HG02852 (cell line): Measurements from ENCODE around the gene ADAMTS20.
"Not testable (repeated sequence)": the region's sequence is repeated elsewhere in the genome, so short reads cannot be mapped to it uniquely, and the experiment has no call there.

Experiments used
- ATAC-seq: cut with Tn5 transposase; IDR thresholded peaks from one replicate; pipeline ENCODE4 v1.9.1; 2021; ENCODE audit warnings: mild to moderate bottlenecking, moderate library complexity; ENCODE audit not compliant: unreplicated experiment

ADAMTS20 gene

DNA sequence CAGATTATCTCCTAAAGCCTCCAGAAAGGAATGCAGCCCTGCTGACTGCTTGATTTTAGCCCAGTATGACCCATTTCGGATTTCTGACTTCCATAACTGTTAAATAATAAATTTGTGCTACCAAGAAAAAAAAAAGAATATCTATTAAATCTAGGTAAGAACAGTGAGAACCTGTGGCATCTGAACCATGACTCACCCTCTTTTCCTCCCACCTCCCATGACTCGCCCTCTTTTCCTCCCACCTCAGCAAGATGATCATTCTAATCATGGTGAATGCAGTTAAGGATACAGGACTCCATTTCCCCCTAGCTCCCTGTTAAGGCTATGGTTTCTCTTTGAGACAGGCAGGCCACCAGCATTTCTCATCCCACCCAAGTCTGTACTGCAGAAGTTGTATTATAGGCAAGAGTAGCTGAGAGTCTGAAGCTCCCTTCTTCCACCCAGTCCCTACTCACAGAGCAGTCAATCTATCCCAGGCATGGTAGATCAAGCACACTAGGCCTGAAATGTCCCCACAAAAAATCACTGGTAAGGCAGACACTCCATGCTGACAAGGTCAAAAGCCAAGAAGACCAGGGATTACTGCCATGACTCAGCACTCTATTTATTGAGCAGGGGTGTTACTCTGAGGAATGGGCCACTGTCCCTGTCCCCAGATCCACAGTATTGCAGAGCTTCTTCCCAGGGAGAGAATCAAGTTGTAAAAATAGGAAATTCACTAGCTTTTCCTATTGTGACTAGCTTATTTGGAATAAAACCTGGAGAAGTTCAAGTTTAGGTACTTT, 188.9 kb downstream of the ADAMTS20 start:
- no peak for ATAC-seq

DNA sequence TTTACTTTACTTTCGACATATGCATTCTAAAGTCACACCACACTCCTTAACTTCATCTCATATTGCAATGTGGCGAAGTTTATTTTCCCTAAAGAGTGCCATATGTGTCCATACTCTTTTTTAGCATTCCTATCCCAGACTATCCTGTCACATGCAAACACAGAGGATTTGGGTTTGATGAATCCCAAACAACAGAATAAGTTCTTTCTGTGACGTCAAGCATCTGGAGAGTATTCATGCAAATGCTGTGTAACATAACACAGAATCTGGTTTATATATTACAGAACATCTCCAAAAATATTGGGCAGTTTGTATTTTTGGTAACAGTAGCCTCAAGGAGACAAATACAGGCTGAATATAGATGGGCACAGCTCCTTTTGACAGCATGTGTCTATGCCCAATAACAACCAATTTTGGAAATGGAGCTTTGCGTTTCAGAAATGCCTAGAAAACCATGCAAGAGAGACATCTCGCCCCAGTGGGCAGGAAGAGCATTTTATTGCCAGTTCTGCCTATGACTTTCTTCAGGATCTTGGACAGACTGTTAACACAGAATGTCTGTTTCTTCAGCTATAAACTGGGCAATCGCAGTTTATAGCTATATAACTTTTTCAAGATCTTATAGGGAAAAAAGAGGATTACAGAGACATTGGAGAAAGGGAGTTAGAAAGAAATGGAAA, 190.8 kb downstream of the ADAMTS20 start:
- ATAC-seq: no peak

DNA sequence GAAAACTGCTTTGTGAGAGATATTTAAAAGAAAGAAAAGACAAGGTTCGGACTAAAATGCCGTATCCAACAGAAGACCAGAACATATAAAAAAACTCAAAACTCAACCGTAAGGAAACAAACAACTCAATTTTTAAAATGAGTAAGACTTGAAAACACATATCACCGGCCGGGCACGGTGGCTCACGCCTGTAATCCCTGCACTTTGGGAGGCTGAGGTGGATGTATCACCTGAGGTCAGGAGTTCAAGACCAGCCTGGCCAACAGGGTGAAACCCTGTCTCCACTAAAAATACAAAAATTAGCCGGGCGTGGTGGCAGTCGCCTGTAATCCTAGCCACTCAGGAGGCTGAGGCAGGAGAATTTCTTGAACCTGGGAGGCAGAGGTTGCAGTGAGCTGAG, 192.0 kb downstream of the ADAMTS20 start:
- not testable (repeated sequence) for ATAC-seq

DNA sequence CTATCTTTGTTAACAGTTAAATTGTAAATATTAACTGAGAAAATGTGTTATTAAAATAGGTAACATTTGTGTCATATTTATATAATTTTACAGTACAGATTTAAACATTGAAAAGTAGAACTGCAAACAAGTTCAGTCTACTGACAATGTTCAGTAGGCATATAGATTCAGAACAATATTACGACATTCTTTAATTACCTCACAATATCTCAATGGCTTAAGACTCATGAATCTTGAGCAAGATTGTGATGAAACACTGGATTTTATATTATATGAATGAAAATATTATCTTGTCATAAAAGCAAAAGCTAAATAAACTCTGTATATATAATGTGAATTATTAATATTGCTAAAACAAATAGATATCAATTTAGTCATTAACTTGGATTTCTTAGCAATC, 194.9 kb downstream of the ADAMTS20 start:
- ATAC-seq: no peak

DNA sequence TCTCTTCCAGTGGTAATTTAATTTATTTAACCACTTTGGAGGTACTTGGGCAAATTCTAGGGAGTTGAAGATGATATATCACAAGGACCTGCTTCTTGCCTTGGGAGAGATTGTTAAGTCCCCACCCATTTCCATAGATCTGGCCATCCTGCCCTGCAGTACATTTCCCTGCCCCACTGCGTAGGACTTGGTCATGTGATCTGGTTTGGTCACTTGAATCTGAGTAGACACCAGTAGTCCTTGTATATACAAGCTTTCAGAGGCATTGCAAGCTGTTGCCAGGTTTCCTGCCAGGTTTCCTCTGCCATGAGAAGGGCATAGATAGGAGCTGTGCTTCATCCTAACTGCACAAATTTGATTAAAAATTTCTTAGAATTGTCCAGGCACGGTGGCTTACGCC, 200.0 kb downstream of the ADAMTS20 start:
- no peak for ATAC-seq

DNA sequence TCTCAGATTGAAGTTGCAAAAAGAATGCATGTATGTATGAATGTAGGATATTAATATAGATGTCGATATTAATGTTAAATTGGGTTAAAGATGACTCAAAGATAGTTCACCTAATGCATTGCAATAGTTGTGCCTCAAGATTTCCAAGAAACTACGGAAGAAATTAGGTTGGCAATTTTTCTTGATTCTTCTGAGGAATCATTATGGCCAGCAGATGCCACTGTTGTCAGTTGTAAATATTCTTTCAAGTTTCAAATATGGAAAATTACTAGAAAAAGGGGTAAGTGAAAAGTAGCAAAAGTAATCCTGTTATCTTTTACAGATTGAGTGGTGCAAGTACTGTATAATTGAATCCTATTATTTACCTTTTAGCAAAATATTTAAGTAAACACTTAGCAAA, 202.1 kb downstream of the ADAMTS20 start:
- ATAC-seq: no peak

- ATAC-seq: no peak
These were observed 203.8 kb downstream of the ADAMTS20 start for GRCh38 chr12:43348221-43348620.

DNA sequence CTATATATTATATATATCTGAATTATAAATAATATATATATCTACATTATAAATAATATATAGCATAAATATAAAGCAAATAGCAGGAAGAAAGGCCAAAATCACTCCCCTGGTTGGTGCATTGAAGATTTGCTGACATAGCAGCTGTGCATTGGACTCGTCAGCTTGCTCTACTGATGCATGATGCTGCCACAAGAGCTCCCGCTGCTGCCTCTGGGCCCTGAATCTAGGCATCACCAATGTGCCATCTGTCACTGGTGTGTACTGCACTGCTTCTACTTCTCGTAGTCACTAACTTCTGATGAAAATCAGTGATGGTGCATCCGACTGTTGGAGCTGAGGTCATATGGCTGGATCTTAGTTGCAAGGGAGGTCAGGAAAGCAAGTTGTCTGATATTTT, 205.0 kb downstream of the ADAMTS20 start:
- ATAC-seq: no peak

DNA sequence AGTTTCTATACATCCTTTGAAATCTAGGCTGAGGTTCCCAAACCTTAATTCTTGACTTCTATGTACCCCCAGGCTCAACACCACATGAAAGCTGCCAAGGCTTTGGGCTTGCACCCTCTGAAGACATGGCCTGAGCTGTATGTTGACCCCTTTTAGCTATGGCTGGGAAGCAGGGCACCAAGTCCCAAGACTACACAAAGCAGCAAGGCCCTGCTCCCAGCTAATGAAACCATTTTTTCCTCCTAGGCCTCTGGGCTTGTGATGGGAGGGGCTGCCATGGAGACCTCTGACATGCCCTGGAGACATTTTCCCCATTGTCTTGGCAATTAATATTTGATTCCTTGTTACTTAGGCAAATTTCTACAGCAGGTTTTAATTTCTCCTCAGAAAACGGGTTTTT, 207.0 kb downstream of the ADAMTS20 start:
- no peak for ATAC-seq

- not testable (repeated sequence) for ATAC-seq
These were observed 210.2 kb downstream of the ADAMTS20 start for GRCh38 chr12:43341785-43342313.

DNA sequence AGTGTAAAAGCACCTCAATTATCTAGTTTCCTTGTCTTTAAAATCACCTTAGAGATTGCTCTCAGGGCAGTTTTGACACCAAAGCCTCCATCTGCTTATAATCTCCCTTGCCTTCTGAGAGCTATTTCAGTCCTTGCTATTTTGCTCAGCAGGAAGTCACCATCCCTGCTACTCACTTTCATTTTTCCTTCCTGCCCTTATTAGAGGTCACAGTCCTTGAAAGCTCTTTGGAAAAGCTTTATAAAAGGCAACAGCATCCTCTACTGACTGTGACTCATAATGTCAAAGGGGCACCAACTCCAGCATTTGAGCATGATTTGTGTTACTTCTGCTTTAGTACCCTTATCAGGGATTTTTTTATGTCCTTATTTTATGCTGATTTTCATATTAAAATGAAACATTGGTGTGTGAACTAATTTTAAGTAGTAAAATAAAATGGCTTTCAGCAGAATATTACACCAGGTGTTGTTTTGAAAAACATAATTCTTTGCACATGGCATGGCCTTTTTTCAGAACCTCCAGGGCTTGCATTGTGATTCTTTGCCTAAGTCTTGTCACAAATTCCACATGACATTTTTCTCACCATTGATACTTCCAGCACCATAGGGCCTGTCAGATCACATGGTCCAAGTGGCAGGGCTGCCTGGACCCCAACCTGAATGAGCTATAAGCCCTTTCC, 213.0 kb downstream of the ADAMTS20 start:
- peak; percentile 72 for ATAC-seq

GRCh38 chr12:43337571-43338444, 214.2 kb downstream of the ADAMTS20 start:
- peak; percentile 41 for ATAC-seq

GRCh38 chr12:43336962-43337555, 214.9 kb downstream of the ADAMTS20 start:
- peak; percentile 1 for ATAC-seq

GRCh38 chr12:43333644-43334043, 218.4 kb downstream of the ADAMTS20 start:
- no peak for ATAC-seq

DNA sequence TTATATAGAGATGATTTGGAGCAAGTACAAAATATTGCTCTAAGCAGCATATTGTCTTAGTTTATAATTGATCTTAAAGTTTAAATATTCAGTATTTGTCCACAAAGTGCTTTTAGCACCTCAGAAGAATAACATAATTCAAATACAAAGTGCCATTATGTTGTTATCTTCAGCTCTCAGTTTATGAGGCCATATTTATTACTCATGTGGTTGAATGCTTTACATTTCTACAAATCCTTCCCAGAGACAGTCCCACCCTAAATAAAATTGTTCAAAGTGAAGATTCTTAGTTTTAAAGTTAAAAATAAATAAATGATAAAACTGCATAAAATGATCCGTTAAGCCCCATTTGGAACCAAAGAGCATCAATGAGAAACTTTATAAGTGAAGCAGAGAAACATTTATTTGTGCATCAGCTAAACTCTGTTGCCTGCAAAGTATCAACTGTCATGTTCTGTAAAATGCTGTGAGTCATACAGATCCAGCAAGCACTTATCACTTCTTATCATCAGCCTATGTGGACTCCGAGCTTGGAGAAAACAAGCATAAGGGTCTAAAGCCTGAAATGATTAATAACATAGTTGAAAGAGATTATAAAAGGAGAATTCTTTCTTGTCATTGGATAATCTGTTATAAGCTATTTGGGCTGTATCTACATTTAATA, 218.9 kb downstream of the ADAMTS20 start:
- no peak for ATAC-seq

GRCh38 chr12:43331935-43332334, 220.1 kb downstream of the ADAMTS20 start:
- ATAC-seq: peak; percentile 48

GRCh38 chr12:43329375-43329774, 222.6 kb downstream of the ADAMTS20 start:
- ATAC-seq: no peak

DNA sequence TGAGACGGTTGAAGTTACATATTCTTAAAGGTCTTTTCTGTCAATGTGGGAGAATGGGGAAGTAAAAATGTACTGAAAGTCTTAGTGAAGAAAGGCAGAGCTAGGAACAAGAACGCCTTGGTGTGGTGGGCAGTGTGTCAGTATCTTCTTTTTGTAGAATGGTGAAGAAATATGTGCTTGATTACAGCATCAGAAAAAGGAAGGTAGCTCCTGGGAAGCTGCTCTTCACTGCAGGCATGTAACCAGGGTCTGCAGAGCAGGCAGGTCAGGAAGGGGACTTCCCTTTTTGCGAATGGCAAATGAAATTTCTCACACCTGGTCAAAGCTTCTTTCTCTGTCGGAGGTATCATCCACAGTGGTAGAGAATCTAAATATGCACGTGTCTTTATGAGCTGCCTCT, 226.2 kb downstream of the ADAMTS20 start:
- peak; percentile 78 for ATAC-seq

GRCh38 chr12:43320281-43320680, 231.7 kb downstream of the ADAMTS20 start:
- ATAC-seq: no peak

DNA sequence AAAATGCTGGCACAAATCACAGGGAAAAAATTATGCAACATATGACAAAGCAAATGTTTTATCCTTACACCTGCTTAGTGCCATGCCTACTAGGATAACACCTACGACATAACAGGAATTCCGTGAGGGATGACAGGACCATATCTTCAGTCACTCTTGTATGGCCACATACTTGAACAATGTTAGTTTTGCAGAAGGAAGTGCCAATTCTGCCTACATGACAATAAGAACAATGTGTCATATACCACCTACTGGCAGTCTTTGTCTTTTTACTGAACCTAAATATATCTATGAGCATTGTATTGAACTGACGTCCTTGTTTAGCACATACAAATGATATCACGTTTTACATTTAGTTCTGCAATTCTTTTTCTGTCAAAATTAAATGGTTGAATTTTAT, 234.0 kb downstream of the ADAMTS20 start:
- ATAC-seq: no peak
